GM18526 (cell line): ENCODE measurements around the gene LRRC56.

Experiments
- POLR2A ChIP-seq: IDR thresholded peaks from 3 replicates; pipeline ENCODE4 v1.6.1; 2011; ENCODE audit not compliant: insufficient read length; ENCODE audit errors: extremely low read depth

Gene LRRC56, protein sequence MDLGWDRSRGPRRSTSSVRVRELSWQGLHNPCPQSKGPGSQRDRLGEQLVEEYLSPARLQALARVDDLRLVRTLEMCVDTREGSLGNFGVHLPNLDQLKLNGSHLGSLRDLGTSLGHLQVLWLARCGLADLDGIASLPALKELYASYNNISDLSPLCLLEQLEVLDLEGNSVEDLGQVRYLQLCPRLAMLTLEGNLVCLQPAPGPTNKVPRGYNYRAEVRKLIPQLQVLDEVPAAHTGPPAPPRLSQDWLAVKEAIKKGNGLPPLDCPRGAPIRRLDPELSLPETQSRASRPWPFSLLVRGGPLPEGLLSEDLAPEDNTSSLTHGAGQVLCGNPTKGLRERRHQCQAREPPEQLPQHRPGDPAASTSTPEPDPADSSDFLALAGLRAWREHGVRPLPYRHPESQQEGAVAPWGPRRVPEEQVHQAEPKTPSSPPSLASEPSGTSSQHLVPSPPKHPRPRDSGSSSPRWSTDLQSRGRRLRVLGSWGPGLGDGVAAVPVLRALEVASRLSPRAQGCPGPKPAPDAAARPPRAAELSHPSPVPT

DNA sequence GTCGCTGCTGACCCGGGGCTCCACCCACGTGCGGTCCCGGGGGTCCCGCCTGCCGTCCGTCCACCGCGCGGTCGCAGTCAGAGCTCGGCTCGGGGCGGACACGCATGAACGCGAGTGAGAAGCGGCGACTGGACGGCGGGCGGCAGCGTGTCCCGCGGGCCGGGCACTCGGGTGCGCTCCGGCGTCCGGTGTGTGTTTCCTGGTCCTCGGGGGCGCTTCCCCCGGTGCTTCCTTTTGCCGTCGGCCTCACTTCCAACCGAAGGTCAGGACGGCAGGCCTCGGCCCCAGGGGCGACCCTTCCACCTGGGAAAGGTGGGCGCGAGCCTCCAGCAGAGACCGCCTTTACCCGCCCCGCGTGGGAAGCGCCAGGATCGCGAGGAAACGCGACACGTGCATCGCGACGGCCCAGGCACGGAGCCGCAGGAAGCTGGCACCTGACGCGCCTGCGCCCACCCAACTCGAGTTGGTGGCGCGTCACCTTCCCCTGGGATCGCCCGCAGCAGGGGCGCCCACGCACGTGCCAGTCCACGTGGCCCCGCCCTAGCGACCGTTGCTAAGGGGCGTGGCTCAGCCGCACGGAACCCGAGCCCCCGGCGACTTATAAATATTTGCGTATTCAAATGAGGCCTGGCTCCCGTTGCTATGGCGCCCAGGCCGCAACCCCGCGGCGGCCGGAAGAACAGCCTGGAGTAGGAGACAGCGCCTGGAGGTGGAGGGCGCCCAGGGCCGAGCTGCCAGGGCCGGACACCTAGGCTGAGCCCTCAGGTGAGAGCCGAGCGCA lies at the start of gene LRRC56:
LRRC56 (plus strand) TSS at position 687 of the 781 bp plus-strand sequence. CDS start 3,158 bp downstream, outside the sequence.
- TF ChIP-seq POLR2A, result peak; percentile 68

DNA sequence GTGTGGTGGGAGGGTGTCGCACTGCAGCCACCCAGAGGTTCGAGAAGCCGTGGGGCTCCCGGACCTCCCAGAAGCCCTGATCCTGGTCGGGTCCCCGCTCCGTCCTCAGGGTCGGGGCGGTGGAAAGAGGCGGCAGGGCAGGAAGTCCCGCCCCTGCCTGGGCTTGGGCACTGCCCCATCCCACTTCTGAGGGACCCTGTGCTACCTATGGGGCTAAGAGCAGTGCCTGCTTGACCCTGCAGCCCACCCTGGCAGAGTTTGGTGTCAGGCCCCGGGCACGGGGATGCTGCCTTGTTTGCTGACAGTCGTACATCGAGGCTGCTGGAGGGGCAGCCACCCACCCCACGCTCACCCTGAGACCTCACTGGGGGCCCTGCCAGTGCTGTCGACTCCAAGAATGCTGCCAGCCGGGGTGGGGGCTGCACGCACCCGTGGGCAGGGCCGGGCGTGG lies 49.7 kb upstream of the LRRC56 start:
- TF ChIP-seq POLR2A, result no peak

DNA sequence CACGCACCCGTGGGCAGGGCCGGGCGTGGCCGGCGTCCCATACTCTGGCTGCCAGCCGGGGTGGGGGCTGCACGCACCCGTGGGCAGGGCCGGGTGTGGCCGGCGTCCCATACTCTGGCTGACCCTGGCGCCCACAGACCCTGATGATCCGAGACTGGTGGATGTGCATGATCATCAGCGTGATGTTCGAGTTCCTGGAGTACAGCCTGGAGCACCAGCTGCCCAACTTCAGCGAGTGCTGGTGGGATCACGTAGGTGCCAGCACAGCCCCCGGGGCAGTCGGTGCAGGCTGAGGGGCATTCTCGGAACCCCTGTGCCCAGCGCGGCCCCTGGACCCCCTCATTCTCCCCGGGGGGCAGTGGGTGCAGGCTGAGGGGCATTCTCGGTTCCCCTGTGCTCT lies 49.3 kb upstream of the LRRC56 start:
- no peak for TF ChIP-seq POLR2A

DNA sequence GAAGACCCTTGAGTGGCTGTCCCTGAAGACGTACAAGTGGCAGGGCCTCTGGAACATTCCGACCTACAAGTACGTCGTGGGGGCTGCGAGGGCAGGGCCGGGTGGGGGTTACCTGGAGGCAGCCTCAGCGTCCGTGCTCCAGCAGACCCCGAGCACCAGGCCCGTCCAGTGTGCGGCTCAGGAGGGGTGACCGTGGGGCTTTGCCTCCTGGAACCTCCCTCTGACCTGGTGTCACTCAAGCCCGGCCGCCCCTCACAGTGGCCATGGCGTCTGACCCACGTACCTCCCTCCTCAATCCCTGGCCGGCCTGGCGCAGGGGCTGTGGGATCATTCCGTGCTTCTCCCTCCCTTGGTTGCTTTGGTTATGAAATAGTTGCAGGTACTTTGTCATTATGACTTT lies 48.7 kb upstream of the LRRC56 start:
- no peak for TF ChIP-seq POLR2A

DNA sequence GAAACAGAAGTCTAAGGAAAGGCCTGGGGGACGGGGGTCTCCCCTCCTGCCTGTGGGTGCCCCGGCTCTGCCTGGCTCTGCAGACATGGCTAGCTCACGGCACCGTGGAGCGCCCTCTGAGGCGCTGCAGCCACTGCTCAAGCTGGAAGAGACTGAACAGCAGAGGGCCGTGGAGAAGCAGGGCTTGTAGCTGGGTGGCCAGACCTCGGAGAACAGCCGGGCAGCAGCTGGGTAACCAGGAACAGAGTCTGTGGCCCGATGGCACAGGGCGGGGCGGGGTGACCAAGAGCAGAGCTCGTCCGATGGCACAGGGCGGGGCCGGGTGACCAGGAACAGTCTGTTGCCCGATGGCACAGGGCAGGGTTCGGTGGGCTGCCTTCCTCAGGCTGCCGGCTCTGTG lies 48.3 kb upstream of the LRRC56 start:
- TF ChIP-seq POLR2A, result no peak

DNA sequence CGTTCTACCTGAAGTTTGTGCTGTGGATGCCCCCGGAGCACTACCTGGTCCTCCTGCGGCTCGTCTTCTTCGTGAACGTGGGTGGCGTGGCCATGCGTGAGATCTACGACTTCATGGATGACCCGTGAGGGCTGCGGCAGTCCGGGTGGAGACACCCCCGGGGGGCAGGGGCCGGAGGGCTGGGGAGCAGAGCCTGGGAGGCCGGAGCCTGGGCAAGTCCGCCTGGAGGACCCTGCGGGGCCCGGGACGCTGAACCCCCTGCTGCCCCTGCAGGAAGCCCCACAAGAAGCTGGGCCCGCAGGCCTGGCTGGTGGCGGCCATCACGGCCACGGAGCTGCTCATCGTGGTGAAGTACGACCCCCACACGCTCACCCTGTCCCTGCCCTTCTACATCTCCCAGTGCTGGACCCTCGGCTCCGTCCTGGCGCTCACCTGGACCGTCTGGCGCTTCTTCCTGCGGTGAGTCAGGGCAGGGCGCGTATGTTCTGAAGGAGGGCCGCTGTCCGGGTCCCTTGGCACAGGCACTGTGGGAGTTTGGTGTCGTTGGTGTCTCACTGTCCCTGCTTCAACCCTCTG lies 47.6 kb upstream of the LRRC56 start:
- TF ChIP-seq POLR2A, result no peak

DNA sequence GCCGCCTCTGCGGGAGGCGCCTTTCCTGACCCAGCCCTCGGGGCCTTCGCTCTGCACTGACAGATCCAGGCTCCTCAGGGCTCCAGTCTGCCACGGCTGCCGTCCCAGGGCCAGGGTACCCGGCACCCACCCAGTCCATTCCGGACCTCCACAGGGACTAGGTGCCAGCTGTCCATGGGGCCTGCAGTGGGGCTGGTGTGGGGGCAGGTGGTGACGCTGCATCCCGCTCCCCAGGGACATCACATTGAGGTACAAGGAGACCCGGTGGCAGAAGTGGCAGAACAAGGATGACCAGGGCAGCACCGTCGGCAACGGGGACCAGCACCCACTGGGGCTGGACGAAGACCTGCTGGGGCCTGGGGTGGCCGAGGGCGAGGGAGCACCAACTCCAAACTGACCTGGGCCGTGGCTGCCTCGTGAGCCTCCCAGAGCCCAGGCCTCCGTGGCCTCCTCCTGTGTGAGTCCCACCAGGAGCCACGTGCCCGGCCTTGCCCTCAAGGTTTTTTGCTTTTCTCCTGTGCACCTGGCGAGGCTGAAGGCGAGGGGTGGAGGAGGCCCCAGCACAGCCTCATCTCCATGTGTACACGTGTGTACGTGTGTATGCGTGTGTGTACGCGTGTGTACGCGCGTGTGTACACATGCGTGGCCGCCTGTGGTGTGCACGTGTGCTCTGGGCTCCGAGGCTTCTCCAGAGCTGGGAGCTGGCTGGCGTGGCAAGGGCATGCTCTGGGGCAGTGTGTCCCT lies 47.0 kb upstream of the LRRC56 start:
- TF ChIP-seq POLR2A, result no peak

DNA sequence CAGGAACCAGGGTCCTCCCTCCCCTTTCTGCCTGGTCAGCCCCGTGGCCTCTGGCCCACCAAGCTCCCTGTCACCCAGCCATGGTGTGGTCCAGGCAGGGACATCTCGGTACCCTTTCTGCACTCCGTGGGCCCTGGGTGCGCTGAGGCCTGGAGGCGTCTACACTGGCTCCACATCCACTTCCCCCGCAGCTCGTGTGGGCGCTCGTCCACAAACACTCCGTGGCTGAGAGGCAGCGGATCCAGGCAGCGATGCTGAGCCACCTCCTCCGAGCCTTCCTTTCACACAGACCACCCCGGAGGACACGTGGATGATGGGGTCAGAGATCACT lies 46.4 kb upstream of the LRRC56 start:
- TF ChIP-seq POLR2A, result no peak

DNA sequence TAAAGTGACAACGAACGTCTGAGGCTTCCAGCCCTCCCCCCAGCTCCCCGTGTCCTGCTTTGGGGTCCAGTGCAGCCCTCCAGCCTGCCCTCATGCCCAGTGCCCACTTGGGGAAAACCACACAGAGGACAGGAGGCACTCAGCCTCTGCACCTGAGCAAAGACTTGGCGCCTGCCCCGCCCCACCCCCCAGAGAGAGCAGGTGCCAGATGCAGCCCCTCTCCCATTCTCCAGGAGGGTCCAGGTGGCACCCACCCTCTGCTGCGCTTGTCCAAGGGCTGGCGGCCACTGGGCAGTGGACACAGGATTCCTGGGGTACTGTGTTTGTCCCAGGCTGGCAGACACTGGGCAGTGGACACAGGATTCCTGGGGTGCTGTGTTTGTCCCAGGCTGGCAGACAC lies 46.0 kb upstream of the LRRC56 start:
- no peak for TF ChIP-seq POLR2A

DNA sequence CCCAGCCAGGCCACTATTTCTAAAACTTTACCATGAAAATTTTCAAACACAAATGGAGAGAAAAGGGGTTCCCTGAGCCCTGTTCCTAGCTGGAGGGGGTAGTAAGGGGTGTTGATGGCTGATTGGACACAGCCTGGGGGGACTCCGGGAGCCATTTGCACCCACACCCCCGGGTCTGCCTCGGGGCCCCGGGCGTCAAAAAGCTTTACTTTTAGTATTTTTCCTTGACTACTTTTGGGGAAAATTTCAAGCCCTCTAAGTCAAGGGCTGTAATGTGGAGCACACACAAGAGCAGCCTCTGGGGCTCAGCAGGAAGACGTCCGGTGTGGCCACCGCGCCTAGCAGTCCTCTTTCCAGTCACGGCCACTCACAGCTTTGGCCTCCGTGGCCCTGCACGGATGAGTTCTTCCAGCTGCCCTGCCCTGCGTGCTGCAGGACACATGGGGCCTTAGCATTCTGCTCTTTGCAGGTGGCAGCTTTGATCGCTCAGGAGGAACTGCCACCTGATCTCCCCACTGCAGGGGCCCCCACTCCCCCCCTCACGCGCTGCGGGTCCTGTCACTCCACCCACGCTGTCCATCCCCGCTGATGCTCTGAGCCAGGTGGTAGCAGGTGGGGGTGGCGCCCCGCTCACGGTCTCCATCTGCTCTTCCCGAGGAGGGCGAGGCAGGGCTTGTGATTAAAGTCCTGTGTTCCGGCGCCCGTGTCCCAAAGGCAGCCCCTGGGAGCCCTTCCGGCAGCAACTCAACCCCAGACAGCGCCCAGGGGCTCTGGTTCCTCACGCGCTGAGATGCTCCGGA lies 44.7 kb upstream of the LRRC56 start:
- no peak for TF ChIP-seq POLR2A

DNA sequence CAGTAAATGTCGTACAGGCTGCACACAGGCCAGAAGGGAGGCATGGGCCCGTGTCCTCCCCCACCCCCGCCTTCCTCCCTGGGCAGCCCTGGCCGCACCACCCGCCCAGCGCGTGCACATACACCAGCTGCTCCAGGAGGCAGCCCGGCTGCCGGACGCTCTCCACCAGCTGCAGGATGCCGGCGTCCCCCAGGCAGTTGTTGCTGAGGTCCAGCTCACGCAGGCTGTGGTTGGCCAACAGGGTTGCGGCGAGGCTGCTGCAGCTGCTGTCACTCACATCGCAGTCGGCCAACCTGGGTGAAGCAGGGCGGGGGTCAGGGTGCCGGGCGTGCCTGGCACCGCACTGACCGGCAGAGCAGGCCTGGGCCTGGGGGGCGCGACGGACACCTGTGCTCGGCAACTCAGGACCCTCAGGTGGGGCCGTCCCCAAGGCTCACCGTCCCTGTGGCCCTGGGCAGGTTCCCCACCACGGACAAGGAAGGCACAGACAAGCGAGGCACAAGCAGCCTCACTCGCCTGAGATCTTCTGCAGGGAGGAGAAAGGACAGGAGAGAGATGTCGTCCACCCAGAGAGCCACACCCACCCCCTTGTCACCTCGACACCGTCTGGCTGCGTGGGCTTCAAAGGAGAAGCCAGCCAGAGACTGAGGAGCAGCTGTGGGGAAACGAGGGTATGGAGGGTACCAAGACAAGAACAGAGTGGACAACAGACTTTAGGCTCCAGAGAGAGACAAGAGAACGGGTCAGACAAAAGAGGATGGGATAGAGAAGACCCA lies 42.4 kb upstream of the LRRC56 start:
- TF ChIP-seq POLR2A, result no peak

DNA sequence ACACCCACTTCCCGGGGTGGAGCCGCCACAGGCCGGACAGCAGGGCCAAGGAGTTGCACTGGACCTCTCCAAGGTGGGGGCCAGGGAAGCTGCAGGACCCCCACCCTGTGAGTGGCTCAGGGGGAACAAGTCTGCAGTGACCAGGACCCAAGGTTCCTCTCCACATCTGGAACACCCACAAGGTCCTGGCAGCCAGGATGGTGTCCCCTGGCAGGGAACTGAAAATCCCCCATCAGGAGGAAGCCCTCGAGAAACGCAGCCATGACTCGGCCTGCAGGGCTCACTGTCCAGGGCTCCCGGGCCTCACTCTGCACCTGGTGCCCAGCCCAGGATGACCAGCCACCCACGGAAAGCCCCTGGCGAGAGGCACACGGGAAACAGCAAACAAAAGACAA lies 41.8 kb upstream of the LRRC56 start:
- no peak for TF ChIP-seq POLR2A

DNA sequence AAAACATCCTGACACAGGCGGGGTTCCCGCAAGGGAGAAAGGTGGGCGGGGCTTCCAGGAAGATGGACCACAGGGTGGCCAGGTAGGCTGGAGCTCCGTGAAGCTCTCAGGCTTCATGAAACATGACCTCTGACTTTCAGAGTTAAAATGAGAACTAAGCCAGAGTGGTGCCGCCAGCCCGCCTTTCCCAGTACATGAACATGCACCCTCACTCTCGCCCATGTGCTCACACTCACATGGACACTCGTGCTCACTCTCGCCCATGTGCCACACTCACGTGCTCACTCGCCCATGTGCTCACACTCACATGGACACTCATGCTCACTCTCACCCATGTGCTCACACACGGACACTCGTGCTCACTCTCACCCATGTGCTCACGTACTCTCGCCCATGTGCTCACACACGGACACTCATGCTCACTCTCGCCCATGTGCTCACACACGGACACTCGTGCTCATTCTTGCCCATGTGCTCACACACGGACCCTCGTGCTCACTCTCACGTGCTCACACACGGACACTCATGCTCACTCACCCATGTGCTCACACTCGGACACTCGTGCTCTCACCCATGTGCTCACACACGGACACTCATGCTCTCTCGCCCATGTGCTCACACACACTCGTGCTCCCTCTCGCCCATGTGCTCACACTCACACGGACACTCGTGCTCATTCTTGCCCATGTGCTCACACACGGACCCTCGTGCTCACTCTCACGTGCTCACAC lies 40.3 kb upstream of the LRRC56 start:
- no peak for TF ChIP-seq POLR2A

DNA sequence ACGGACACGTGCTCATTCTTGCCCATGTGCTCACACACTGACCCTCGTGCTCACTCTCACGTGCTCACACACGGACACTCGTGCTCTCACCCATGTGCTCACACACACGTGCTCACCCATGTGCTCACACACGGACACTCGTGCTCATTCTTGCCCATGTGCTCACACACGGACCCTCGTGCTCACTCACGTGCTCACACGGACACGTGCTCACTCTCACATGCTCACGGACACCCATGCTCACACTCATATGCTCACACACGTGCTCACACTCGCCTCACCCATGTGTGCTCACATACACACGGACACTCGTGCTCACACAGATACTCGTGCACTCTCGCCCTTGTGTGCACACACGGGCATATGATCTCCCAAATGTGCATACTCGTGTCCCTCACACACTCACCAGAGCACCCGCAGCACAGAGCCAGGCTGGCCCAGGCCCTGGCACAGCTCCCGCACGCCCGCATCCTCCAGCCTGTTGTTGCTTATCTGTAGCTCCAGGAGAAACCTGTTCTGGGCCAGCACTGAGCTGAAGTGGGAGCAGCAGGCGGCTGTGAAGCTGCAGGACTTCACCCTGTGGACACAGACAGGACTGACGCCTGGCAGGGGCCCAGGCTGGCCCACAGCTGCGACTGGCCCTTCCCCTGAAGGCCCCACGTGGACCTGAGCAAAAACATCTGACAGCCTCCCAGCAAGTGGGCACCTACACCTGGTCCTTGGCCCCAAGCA lies 39.6 kb upstream of the LRRC56 start:
- no peak for TF ChIP-seq POLR2A
